ENCODE measurements around the gene TIMP2. TPM values are rescaled to one million over a fixed set of nuclear protein-coding genes. Genes with fewer than 3 reads are reported as not detected.

Gene TIMP2
- total and polyA plus RNA-seq, 2 of the 13 experiments (the other 11 are each of a cell fraction or from before 2014, with no cell fraction given) = 3.8 to 8.5 TPM

- TF ChIP-seq MIER2 (CRISPR knock-in tag; IDR thresholded peaks at IDR 0.05) = no peak
- TF ChIP-seq ZBTB10 (CRISPR knock-in tag; IDR thresholded peaks at IDR 0.05; ENCODE audit: borderline replicate concordance) = peak; percentile 40; the same call in 1 of the 2 replicates
- no peak for TF ChIP-seq NFIC (IDR thresholded peaks at IDR 0.05; ENCODE audit: low read length)
- TF ChIP-seq DNMT3B (CRISPR knock-in tag; conservative IDR thresholded peaks at IDR 0.05) = no peak
- TF ChIP-seq GABPA (IDR thresholded peaks at IDR 0.05; ENCODE audit: low read depth, low read length) = no peak
- TF ChIP-seq GABPA (CRISPR knock-in tag; IDR thresholded peaks at IDR 0.05; ENCODE audit: low read depth) = 0 out of 2 replicates have a peak, but pooled peaks have one; percentile 16
- peak; percentile 23; the same call in 1 of the 2 replicates for TF ChIP-seq TAF1 (CRISPR knock-in tag; IDR thresholded peaks at IDR 0.05)
- TF ChIP-seq ZNF879 (CRISPR knock-in tag; IDR thresholded peaks at IDR 0.05) = no peak
- no peak for TF ChIP-seq ZNF646 (CRISPR knock-in tag; IDR thresholded peaks at IDR 0.05)
- TF ChIP-seq ZBTB25 (CRISPR knock-in tag; IDR thresholded peaks at IDR 0.05) = no peak
- no peak for TF ChIP-seq DPF2 (CRISPR knock-in tag; IDR thresholded peaks at IDR 0.05; ENCODE audit: borderline replicate concordance, low read depth)
- no peak for TF ChIP-seq MAFG (CRISPR knock-in tag; IDR thresholded peaks at IDR 0.05)
- no peak for TF ChIP-seq ZMAT3 (CRISPR knock-in tag; conservative IDR thresholded peaks at IDR 0.05)
- peak; percentile 65; the same call in 1 of the 2 replicates for TF ChIP-seq BCL3 (CRISPR knock-in tag; IDR thresholded peaks at IDR 0.05)
- TF ChIP-seq ZNF33B (CRISPR knock-in tag; IDR thresholded peaks at IDR 0.05) = no peak
- TF ChIP-seq EHMT2 (IDR thresholded peaks at IDR 0.05; ENCODE audit: borderline replicate concordance, low read depth, low read length) = no peak
- TF ChIP-seq ZSCAN22 (CRISPR knock-in tag; IDR thresholded peaks at IDR 0.05) = no peak
Measured at GRCh38 chr17:78925662-78926555, 722 bp upstream of the TIMP2 start (continued).
